ENCODE data around the gene PALS2. TPM values are rescaled to one million over a fixed set of nuclear protein-coding genes. Genes with fewer than 3 reads are reported as not detected.
A peak's percentile ranks its signal among the peaks of the same experiment; 100 is the strongest.

PALS2 gene
- total RNA-seq, 2 donors from 2014 or later = 13.6 to 15.1 TPM

- DNase-seq (no peak), ATAC-seq (no peak)
- intact Hi-C loops (cut with DNase I) = no loop called here
Measured at GRCh38 chr7:24580283-24580946, 7.2 kb downstream of the PALS2 start.

GRCh38 chr7:24582166-24582565 is 8.9 kb downstream of the PALS2 start:
- intact Hi-C loops (cut with DNase I) = no loop called here
- DNase-seq (no peak), ATAC-seq (no peak)

DNA sequence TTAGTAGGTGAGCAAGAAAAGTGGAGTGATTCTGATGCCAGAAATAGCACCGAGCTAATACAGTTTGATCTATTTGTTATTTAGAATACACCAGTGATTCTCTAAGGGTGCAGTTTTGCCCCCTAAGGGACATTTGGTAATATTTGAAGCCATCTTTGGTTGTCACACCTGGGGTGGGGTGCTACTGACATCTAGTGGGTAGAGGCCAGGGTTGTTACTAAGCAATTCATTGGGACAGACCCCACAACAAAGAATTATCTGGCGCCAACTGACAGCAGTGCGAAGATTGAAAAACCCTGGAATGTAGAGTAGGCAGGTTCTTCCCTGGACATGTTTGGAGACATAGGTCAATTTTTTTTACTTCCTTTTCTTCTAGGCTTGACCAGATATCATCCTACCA is 14.6 kb downstream of the PALS2 start:
- ATAC-seq = no peak
- no peak for DNase-seq
- intact Hi-C loops (cut with DNase I) = no loop called here

GRCh38 chr7:24591152-24591551 is 17.9 kb downstream of the PALS2 start:
- intact Hi-C loops (cut with DNase I) = no loop called here
- DNase-seq (no peak), ATAC-seq (no peak)

GRCh38 chr7:24595671-24596418 is 22.6 kb downstream of the PALS2 start:
- no peak for ATAC-seq
- DNase-seq = no peak
- intact Hi-C loops (cut with DNase I) = no loop called here

GRCh38 chr7:24597014-24597413 is 23.8 kb downstream of the PALS2 start:
- no peak for ATAC-seq
- intact Hi-C loops (cut with DNase I) = no loop called here
- no peak for DNase-seq

- ATAC-seq (no peak), DNase-seq (no peak)
- intact Hi-C loops (cut with DNase I) = no loop called here
Measured at GRCh38 chr7:24601600-24601999, 28.3 kb downstream of the PALS2 start.

- ATAC-seq = no peak
Measured at GRCh38 chr7:24602860-24603456, 29.7 kb downstream of the PALS2 start.

DNA sequence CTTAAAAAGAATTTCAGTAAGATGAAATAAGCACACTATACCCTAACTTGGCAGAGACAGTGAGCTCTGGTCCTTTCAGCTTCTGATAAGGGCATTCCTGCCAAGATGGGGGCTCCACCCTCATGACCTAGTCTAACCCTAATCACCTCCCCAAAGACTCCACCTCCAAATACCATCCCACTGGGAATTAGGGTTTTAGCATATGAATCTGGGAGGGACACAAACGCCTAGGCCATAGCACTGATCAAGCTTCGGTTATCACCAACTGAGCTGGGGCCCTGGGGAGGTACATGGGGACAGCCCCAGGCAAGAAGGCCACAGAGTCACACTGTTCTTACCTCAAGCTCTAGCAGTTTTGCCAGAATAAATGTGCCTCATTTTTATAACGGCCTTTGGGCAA is 31.4 kb downstream of the PALS2 start:
- intact Hi-C loops (cut with DNase I) = no loop called here
- DNase-seq (no peak), ATAC-seq (no peak)

More at GRCh38 chr7:24602860-24603456, 29.7 kb downstream of the PALS2 start:
- DNase-seq = no peak
- intact Hi-C loops (cut with DNase I) = no loop called here

GRCh38 chr7:24608504-24608903 is 35.3 kb downstream of the PALS2 start:
- intact Hi-C loops (cut with DNase I) = no loop called here
- DNase-seq = no peak
- ATAC-seq = no peak

- ATAC-seq = peak in 1 of 2 donors; percentile 48
- intact Hi-C loops (cut with DNase I) = no loop called here
- no peak for DNase-seq
Measured at GRCh38 chr7:24609059-24609458, 35.8 kb downstream of the PALS2 start.

- DNase-seq (no peak), ATAC-seq (no peak)
- intact Hi-C loops (cut with DNase I) = no loop called here
Measured at GRCh38 chr7:24609570-24609969, 36.3 kb downstream of the PALS2 start.

- intact Hi-C loops (cut with DNase I) = no loop called here
- DNase-seq = no peak
- ATAC-seq = no peak
Measured at GRCh38 chr7:24611130-24611529, 37.9 kb downstream of the PALS2 start.

GRCh38 chr7:24617957-24618616 is 44.8 kb downstream of the PALS2 start:
- DNase-seq = no peak
- no peak for ATAC-seq
- intact Hi-C loops (cut with DNase I) = no loop called here

DNA sequence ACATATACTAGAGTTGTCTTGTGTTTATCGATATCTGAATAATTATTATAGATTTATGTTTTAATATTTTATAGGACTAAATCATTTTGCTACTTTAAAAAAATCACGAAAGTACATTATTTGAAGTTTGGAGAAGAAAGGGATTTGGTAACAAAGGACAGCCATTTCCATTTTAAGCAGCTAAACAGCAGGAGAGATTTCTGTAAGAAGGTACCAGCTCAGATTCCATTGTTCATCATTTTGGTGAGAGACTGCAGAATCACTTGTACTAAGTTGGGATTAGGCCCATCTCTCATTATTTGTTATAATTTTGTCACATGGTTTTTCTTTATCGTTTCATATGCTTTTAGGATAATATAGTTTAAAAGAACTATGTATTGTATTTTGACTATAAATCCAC is 46.7 kb downstream of the PALS2 start:
- ATAC-seq = no peak
- intact Hi-C loops (cut with DNase I) = no loop called here
- no peak for DNase-seq

DNA sequence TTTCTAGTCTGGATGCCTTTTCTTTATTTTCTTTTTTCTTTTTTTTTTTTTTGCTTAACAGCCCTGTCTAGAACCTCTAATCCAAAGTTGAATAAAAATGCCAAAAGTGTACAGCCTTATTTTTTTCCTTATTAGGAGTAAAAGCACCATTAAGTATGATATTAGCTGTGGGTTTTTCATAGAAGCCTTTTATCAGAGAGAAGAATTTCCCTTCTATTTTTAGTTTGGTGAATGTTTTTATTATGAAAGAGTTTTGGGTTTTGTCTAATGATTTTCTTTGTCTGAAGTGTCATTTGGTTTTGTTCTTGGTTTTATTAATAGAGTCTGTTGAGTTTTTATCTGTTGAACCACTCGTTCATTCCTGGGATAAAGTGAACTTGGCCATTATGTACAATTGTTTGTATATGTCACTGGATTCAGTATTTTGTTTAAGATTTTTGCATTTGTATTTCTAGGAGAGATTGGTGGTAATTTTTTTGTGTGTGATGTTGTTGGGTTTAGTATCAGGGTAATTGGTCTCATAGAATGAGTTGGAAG is 49.5 kb downstream of the PALS2 start:
- ATAC-seq (no peak), DNase-seq (no peak)
- intact Hi-C loops (cut with DNase I) = no loop called here
